SK-N-SH treated with all-trans-retinoic acid at 6 μM for 48 hours (cell line): ENCODE measurements around the gene SPON1.

Experiments used
- ATAC-seq: fragments of 200-7000 bp; cut with Tn5 transposase; 3 replicates; pipeline ENCODE4 v1.9.1; 2020; ENCODE audit warnings: mild to moderate bottlenecking, moderate library complexity
- ARNTL ChIP-seq: fragments of 450-650 bp; formaldehyde crosslinking; IDR thresholded peaks from 2 replicates; pipeline ENCODE4 v1.5.0; 2020; ENCODE audit warnings: low read depth, mild to moderate bottlenecking, moderate library complexity, borderline replicate concordance
- BACH2 ChIP-seq: fragments of 250-450 bp; sonication (Bioruptor Pico); IDR thresholded peaks from 2 replicates; pipeline ENCODE4 v1.9.0; 2021; ENCODE audit warnings: mild to moderate bottlenecking, borderline replicate concordance
- CSDC2 ChIP-seq: fragments of 250-450 bp; sonication (Bioruptor Pico); IDR thresholded peaks from 2 replicates; pipeline ENCODE4 v1.5.0; 2020; ENCODE audit warnings: mild to moderate bottlenecking, moderate library complexity
- CSRNP3 ChIP-seq: fragments of 250-450 bp; sonication (Bioruptor Pico); IDR thresholded peaks from 2 replicates; pipeline ENCODE4 v1.5.1; 2021; ENCODE audit warnings: mild to moderate bottlenecking, moderate library complexity
- ISL1 ChIP-seq: fragments of 250-450 bp; sonication (Bioruptor Pico); IDR thresholded peaks from 2 replicates; pipeline ENCODE4 v2.1.2; 2022; ENCODE audit warnings: mild to moderate bottlenecking, moderate library complexity
- OSR1 ChIP-seq: fragments of 250-450 bp; sonication (Bioruptor Pico); IDR thresholded peaks from 2 replicates; pipeline ENCODE4 v1.8.0; 2022; ENCODE audit warnings: moderate library complexity, mild to moderate bottlenecking, inconsistent platforms
- POU6F1 ChIP-seq: fragments of 250-450 bp; sonication (Bioruptor Pico); IDR thresholded peaks from 2 replicates; pipeline ENCODE4 v1.8.0; 2021; ENCODE audit warnings: low read depth, mild to moderate bottlenecking, moderate library complexity, borderline replicate concordance
- PPARA ChIP-seq: fragments of 250-450 bp; sonication (Bioruptor Pico); IDR thresholded peaks from 2 replicates; pipeline ENCODE4 v1.5.0; 2020; ENCODE audit warnings: mild to moderate bottlenecking, borderline replicate concordance
- RARB ChIP-seq: fragments of 250-450 bp; sonication (Bioruptor Pico); IDR thresholded peaks from 2 replicates; pipeline ENCODE4 v1.8.0; 2021; ENCODE audit warnings: mild to moderate bottlenecking, moderate library complexity
- SNAI2 ChIP-seq: fragments of 250-450 bp; sonication (Bioruptor Pico); IDR thresholded peaks from 2 replicates; pipeline ENCODE4 v1.5.0; 2020; ENCODE audit warnings: mild to moderate bottlenecking, moderate library complexity
- TOX ChIP-seq: fragments of 250-450 bp; sonication (Bioruptor Pico); IDR thresholded peaks from 2 replicates; pipeline ENCODE4 v1.8.0; 2021; ENCODE audit warnings: mild to moderate bottlenecking, moderate library complexity, borderline replicate concordance
- TSHZ2 ChIP-seq: fragments of 250-450 bp; sonication (Bioruptor Pico); IDR thresholded peaks from 2 replicates; pipeline ENCODE4 v1.5.0; 2020; ENCODE audit warnings: mild to moderate bottlenecking, moderate library complexity
- ZC3H10 ChIP-seq: fragments of 250-450 bp; sonication (Bioruptor Pico); IDR thresholded peaks from 2 replicates; pipeline ENCODE4 v1.5.1; 2021; ENCODE audit warnings: mild to moderate bottlenecking, moderate library complexity
- ZFP3 ChIP-seq: fragments of 250-450 bp; sonication (Bioruptor Pico); IDR thresholded peaks from 2 replicates; pipeline ENCODE4 v1.5.0; 2020; ENCODE audit warnings: mild to moderate bottlenecking, moderate library complexity
- ZNF70 ChIP-seq: fragments of 450-650 bp; formaldehyde crosslinking; IDR thresholded peaks from 2 replicates; pipeline ENCODE4 v1.5.0; 2020; ENCODE audit warnings: mild to moderate bottlenecking, moderate library complexity
- ZNF8 ChIP-seq: fragments of 450-650 bp; formaldehyde crosslinking; IDR thresholded peaks from 2 replicates; pipeline ENCODE4 v1.5.0; 2020; ENCODE audit warnings: mild to moderate bottlenecking, moderate library complexity

SPON1 gene

GRCh38 chr11:14230407-14230806, 267.9 kb downstream of the SPON1 start (continued):
- no peak for TF ChIP-seq CSDC2 (CRISPR knock-in tag)
- TF ChIP-seq POU6F1 (CRISPR knock-in tag) = no peak

GRCh38 chr11:14232652-14233051, 270.1 kb downstream of the SPON1 start:
- ATAC-seq = peak; percentile 51; the same call in 1 of the 3 replicates
- TF ChIP-seq ZNF70 (CRISPR knock-in tag) (no peak), ISL1 (CRISPR knock-in tag) (no peak), BACH2 (no peak), POU6F1 (CRISPR knock-in tag) (no peak), OSR1 (no peak), ZNF8 (CRISPR knock-in tag) (no peak), ZFP3 (CRISPR knock-in tag) (no peak), CSDC2 (CRISPR knock-in tag) (no peak), CSRNP3 (CRISPR knock-in tag) (no peak), RARB (CRISPR knock-in tag) (no peak)

GRCh38 chr11:14234446-14234845, 271.9 kb downstream of the SPON1 start:
- ATAC-seq = no peak
- TF ChIP-seq PPARA (CRISPR knock-in tag) (no peak), ARNTL (no peak), ZC3H10 (CRISPR knock-in tag) (no peak), ZNF8 (CRISPR knock-in tag) (no peak)

- TF ChIP-seq OSR1 (no peak), ZNF70 (CRISPR knock-in tag) (no peak)
- TF ChIP-seq, all 23 proteins: peak for 0
Observed at GRCh38 chr11:14235701-14236100, 273.2 kb downstream of the SPON1 start.

GRCh38 chr11:14237444-14237961, 275.0 kb downstream of the SPON1 start:
- ATAC-seq = no peak
- TF ChIP-seq TOX (CRISPR knock-in tag) (no peak), BACH2 (no peak)
- TF ChIP-seq, all 23 proteins: peak for 0

More at GRCh38 chr11:14235701-14236100, 273.2 kb downstream of the SPON1 start:
- ATAC-seq = no peak

GRCh38 chr11:14240221-14240620, 277.7 kb downstream of the SPON1 start:
- TF ChIP-seq ZC3H10 (CRISPR knock-in tag) = no peak
- no peak for TF ChIP-seq TSHZ2 (CRISPR knock-in tag)
- TF ChIP-seq ZNF70 (CRISPR knock-in tag) = no peak
- no peak for TF ChIP-seq SNAI2 (CRISPR knock-in tag)
- ATAC-seq = no peak
